C4-2B (cell line): Measurements from ENCODE around the gene SPINK8.

Experiments
- ZFX ChIP-seq: fragments of 450-650 bp; IDR thresholded peaks from 2 replicates; pipeline ENCODE4 v1.6.1; 2017
- TF ChIP-seq, protein P1 (sequence below): fragments of 450-650 bp; conservative IDR thresholded peaks from 2 replicates; pipeline ENCODE4 v1.5.1; 2017; ENCODE audit warnings: mild to moderate bottlenecking

DNA sequence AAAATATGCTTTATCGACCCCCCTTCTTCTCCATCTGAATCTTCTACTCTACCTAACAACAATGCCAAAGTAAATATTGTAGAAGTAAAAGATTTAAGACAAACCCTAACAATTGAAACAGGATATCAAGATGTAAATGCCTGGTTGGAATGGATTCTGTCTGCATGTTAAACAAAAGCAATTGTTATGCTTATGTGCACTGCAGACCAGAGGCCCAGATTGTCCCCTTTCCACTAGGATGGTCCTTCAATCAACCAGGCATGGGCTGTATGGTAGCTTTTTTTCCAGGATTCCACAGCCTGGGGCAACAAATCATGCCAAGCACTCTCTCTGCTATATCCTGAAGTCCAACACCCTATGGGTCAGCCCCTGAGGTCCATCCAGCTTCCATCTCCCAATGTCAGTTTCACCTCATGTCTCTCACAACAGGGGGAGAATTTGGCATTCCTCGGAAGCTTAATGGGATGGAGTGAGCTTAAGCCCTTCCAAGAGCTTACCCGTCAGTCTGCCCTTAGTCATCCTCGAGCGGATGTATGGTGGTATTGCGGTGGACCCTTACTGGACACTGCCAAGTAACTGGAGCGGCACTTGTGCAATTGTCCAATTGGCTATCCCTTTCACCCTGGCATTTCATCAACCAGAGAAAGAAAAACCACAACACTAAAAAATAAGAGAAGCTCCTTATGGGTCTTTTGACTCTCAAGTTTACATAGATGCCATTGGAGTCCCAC, 56.4 kb downstream of the SPINK8 start:
- TF ChIP-seq, protein P1, sequence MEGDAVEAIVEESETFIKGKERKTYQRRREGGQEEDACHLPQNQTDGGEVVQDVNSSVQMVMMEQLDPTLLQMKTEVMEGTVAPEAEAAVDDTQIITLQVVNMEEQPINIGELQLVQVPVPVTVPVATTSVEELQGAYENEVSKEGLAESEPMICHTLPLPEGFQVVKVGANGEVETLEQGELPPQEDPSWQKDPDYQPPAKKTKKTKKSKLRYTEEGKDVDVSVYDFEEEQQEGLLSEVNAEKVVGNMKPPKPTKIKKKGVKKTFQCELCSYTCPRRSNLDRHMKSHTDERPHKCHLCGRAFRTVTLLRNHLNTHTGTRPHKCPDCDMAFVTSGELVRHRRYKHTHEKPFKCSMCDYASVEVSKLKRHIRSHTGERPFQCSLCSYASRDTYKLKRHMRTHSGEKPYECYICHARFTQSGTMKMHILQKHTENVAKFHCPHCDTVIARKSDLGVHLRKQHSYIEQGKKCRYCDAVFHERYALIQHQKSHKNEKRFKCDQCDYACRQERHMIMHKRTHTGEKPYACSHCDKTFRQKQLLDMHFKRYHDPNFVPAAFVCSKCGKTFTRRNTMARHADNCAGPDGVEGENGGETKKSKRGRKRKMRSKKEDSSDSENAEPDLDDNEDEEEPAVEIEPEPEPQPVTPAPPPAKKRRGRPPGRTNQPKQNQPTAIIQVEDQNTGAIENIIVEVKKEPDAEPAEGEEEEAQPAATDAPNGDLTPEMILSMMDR, result no peak
- no peak for TF ChIP-seq ZFX
